T follicular helper cell (primary cell): ENCODE measurements around the gene FRY.

ENCODE experiments used
- DNase-seq: peaks from one replicate; pipeline ENCODE4 v3.0.0-alpha.2; 2020; ENCODE audit warnings: low read depth

The FRY gene

DNA sequence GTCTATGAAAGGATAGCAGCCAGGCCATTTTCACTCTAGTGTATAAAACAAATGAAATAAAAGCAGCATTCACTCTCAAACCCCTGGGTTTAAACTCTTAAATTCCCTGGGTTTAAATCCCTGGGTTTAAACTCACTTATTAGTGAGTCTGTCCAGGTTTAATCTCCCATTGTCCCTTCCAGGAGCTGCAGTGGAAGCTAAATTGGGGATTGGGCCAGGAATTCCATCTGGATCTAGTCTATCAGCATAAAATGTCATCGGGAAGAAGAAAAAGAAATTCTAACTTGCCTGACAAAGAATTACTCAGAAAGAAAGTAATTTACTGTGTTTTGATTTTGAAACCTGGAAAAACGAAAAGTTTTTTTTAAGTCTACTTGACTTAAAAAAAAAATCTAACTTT is 54.8 kb downstream of the FRY start:
- no peak for DNase-seq

DNA sequence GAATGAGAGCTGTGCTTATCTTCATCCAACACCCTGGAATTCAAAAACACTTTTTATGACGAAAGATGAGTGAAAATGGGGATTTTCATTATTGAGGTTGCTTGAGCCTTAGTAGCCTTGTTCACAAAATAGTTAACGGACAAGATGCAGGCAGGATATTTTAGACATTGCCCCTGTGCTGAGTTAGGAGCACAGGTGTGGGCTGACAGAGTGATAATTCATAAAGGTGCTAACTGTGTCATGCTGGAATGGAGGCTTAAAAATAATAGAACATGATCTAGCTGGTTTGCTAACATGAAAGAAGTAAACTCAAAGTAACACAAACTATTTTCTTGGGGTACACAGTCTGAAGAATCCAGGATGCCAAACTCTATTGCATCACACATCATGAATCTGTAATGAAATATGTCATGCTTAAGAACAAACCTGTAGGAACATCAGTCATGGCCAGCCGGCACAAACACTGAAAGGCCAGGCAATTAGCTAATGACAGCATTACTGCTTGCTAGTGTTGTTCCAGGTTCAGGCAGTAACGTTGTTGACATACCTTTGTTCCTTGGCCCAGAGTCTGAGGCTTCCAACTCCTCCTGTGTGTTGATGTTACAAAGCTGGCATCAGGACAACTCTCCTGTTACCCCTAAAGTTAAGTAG is 55.3 kb downstream of the FRY start:
- DNase-seq: no peak

DNA sequence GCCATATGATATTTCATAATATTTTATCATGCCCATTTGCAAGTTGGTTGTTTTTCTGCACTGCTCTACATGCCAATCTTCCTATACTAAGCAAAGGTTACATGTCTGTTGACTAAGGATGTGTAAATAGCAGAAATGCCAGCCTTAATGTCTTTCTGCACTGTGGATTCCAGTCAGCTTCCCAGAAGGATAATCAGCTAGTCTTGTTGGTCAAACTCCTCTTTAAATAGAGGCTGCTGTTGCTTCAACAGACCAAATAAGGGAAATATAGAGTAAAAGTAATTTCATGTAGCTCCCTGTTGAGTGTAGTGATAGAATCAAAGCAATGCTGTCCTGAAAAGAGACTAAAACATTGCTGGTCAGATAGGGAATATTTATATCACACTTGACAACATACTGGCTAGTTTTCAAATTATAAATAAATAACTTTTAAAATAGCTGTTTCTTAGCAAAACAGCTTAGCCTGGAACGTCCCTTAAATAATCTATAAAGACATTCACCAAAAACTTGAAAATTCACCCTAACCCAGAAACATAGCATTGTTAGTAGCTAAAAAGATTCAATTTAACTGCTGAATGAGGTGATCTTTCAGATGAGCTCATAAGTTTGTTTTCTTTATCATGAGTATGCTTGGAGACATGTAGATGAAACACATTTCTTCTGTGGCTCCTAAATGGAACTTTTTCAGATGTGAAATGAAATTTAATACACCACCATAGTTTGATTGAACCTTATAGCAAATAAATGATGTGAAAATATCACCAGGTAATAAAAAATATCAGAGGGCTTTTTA is 56.6 kb downstream of the FRY start:
- no peak for DNase-seq

DNA sequence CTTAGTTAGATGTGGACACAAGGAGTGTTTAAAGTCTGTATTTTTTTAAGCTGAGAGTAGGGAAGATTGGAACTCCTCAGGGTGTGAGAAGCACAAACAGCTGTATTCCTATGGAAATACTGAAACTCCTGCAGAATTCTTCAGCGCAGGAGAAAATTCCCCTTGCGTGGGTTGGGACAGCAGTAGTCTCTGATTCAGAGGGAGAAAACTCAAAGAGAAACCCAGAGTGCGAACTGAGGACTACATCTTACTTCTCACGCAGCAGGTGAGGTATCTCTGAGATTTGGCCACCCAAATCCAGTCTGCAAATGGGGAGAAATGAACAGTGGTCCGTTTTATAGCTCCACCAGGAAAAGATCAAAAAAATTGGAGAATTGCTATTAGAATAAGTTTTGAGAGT is 60.9 kb downstream of the FRY start:
- DNase-seq: no peak

DNA sequence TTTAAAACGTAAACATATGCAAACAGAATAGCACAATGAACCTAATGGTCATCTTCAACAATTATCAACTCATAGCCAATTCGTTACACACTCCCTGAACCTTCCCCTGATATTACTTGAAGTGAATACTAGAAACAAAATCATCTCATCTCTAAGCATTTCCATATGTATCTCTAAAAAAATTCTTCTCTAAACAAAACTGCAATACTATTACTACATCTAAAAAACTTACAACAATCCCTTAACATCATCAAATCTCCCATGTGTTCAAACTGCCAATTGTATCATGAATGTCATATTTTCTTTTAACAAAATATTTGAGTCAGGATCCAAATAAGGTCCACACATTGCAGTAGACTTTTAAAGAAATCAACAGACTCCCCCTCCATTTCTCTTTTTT is 61.4 kb downstream of the FRY start:
- DNase-seq: no peak

DNA sequence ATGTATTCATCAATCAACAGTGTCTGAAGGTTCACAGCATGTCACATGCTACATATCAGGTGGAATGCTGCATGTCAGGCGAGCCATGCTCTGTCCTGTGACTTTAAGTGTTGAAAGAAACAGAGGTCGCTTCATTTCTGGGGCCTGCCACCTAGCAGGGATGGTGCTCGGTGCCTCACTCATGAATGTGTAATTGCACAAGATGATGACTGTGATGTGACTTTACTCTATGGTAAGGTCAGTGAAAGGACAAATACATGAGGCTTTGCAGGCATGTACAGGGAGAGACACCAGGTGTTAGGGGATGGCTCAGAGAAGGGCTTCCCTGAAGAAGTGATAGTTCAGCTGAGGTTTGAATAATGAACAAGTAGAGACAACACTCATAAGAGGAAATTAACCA is 66.7 kb downstream of the FRY start:
- DNase-seq: no peak

DNA sequence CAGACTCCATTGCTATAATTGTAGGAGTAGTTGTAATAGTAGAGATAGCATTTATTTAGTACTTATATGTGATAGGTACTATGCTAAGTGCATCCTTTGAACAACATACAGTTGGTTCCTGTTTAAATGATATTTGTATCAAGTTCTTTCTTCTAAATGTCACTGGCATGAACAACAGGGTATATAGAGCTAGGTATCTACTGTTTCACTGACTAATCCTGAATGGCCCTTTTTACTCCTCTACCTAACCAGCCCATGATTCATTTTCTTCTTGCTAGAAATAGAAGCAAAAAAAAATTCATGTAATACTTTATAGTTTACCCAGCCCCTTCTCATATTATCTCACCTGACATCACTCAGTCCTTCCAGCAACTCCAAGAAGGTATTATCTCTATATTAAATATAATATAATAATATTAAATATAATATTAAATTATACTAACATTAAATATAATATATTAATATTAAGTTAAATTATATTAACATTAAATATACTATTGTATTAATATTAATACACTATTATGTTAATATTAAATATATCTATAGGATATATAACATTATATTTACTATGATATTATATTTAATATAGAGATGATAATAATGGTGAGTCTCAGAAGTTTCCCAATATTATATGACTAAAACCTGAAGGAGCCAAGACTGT is 74.2 kb downstream of the FRY start:
- no peak for DNase-seq

DNA sequence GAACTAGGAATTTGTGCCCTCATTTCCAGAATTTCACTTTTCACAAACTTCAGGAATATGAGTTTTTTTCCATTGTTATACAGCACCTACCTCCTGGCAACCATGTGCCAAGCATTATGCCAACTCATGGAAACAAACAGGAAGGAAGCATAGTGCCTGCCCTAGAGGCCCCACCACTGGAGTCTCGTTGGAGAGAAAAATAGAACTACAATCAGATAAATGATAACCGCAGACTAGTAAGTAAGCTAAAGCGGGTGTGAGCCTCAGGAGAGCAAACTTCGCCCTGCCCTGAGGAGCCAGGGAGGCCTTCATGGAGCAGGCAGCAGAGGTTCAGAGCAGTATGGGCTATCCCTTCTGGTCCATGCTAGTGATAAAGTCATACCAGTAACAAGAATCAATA is 75.9 kb downstream of the FRY start:
- no peak for DNase-seq

DNA sequence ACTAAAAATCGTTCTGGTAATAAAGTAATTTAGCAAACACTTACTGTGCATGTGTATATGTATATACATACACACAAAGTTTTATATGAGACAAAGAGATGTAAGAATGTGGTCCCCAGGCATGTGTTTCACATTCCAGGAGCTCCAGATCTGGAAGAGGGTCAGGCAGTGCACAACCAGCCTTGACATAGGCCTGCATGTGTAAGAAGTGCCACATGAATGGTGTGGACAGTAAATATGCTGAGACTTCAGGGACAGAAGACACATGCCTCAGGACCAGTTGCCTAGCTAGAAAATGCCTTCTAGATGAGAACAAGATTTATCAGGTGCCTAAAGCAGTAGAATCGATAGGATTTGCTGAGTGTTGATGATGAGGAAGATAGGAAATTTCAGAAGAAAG is 76.4 kb downstream of the FRY start:
- DNase-seq: no peak

DNA sequence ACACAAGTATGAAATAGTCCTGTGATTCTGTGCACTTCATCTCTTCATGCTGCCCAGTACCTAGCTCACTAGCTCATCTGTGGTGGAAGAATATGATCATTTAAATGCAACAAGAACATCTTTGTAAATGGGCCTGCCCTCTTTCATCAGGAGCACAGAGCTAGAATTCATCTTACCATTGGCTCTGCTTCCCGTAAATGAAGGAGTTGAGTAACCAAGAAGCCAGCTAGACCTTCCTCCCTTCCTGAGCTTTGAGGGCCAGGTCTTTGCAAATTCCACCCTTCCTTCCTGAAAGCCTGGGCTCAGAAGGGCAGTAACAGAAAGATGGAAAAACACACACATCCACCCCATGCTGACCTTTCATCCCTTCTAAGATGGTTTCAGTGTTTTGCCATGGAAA is 82.0 kb downstream of the FRY start:
- DNase-seq: no peak

DNA sequence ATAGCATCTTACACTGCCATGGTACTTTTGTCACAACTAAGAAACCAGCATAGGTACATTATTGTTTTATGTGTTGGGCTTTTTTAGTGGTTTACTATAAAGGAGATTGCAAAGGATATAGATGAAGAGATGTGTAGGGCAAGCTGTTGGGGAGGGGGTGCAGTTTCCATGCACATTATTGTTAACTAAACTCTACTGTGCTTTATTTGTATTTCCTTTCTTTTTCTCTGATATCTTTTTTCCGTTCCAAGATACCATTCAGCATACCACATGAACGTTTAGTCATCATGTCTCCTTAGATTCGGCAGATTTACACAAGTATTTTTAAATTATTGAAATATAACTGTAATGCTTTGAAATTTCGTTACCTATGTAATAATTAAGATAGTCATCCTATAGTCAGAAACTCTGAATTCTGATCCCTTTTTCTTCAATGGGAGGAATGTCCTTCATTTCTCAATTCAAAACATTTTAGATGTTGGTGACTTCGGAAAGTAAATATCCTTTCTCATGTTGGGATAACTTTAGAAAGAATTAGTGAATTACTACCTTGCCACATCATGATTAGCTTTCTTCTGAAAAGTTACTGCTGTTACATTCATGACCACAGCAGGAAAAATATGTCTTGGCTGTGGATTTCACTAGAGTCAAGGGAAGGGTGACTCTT is 82.8 kb downstream of the FRY start:
- no peak for DNase-seq

DNA sequence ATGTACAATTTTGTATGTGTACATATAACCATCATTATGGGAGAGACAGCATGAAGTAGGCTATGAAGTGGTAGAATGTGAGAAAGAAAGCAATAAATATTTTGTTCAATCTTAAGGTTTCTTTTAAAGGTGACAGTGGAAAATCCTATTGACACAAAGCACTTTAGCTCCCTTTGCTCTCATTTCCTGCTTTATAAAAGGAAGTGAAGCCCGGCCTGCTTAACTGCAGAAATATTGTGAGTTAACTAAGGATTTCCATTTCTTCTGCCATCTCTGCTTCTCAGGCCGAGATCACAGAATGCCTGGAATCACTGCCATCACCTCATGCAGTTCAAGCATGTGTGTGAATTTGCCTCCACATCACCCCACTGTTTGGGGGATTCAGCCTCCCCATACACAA is 83.5 kb downstream of the FRY start:
- no peak for DNase-seq

DNA sequence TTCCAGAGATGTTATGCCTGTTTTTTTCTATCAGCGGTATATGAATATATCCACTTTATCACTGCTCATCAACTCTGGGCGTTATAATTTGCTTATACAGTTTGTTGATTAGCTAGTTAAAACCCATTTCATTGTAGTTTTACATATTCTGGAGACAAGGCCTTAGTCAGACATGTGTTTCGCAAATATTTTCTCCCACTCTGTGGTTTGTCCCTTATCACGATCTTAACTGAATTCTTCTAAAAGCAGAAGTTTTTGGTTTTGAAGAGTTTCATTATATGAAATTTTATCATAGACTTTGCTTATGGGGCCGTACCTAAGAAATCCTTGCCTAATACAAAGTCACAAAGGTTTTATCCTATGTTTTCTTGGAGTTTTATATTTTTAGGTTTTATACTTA is 84.6 kb downstream of the FRY start:
- DNase-seq: no peak

DNA sequence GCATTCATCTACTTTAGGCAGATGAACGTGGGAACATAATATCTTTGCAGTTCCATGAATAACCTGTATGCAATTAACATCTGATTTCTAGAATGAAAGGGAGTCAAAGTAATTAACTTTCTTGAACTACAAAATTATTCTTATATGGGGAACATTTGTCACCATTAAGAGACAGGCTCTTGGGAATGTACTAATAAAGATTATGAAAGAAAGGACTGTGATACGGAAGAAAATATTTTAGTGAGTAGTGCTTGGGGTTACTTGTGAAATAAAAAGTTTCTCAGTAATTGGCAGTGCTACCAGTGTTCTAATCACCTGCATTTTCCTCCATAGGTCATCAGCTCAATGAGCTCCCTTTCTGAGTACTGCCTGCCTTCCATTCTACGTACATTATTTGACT is 85.4 kb downstream of the FRY start:
- no peak for DNase-seq

DNA sequence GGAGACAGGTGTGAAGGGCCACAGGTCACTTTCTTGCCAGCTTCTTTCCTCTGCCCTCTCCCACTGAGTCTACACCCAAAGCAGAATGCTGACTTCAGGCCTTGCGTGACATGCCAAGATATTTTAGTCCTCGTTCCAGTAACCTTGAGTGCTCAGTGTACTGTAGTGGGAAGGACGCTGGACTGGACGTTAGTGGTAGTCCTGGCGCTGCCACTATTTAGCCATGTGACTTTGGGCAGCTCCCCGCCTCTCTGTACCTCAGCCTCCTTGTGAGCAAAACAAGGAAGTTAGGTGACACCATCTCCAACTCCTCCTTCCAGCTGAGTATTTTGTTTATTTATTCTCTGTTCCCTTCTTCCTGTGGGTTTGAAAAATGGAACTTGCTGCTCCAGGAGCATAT is 86.1 kb downstream of the FRY start:
- DNase-seq: no peak

DNA sequence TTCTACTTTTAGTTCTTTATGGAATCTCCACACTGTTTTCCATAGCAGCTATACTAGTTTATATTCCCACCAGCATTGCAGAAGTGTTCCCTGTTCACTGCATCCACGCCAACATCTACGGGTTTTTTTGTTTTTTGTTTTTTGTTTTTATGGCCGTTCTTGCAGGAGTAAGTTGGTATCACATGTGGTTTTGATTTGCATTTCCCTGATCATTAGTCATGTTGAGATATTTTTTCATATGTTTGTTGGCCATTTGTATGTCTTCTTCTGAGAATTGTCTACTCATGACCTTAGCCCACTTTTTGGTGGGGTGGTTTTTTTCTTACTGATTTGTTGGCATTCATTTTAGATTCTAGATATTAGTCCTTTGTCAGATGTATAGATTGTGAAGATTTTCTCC is 89.7 kb downstream of the FRY start:
- no peak for DNase-seq

DNA sequence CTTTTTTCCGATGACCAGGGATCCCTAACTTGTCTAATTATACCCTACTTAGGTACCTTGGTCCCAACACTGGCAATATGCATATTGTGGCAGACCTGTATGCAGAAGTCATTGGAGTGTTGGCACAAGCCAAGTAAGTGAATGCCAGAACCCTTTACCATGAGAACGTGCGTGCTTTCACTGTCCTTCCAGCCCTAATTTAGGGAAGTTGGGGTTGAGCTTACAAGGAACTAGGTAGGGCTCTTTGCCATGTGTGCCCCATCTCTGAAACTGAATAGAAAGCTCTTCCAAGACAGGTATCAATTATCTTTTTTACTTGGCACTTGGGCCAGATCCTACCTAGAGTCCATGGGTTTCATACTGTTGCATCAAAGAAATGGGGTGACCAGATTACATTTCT is 93.2 kb downstream of the FRY start:
- DNase-seq: no peak

DNA sequence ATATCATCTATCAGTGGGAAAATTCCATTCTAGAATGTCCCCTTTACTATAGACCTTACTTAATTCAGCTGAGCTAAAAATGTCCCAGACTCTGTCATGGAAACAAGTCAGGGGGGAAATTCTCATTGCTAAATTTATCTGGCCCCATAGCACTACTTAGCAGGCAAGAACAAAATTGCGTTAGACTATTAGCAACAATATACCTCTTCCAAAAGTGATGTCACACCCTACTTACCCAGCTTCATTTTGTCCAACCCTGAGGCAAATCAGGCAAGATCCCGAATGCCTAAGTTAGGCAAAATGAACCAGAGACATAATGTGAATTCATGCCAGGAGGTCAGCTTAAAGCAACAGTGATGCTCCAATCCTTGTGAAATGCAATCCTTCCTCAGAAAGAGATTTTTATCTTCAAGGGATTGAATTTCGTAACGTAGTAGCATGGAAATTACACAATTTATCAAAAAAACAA is 93.7 kb downstream of the FRY start:
- DNase-seq: no peak

DNA sequence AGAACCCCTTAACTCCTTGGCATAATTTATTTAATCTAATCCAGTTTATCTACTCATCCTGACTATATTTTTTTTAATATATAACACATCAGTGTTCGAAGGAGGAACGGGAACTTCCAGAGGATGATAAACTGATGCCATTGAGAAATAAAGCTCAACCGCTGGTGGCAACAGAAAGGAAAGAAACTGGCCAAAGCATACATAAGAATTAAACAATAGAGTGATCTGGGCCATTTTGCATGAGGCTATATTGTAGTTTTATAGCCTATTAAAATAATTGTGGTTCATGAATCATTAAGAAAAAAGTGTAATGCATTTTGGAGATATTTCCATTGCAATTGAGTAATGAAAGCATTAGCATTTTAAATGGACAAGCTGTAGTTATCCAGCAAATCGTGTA is 94.2 kb downstream of the FRY start:
- no peak for DNase-seq

DNA sequence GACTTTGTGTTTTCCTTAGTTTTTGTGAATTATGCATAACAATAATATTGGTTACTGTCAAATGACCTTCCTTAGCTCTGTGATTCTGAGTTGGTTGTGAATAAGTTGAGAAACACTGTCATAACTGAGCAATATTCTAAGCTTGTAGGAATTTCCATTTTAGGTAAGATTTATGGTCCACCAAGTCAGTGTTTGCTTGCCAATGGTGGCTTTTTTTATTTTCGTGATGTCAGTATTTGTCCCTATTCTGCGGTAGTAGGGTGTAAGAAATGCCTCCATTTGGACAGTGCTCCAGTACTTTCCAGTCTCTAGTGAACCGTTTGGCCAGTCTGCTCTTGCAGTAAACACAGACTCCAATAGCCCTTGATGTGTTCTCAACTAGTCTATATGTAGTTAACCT is 94.7 kb downstream of the FRY start:
- DNase-seq: no peak

DNA sequence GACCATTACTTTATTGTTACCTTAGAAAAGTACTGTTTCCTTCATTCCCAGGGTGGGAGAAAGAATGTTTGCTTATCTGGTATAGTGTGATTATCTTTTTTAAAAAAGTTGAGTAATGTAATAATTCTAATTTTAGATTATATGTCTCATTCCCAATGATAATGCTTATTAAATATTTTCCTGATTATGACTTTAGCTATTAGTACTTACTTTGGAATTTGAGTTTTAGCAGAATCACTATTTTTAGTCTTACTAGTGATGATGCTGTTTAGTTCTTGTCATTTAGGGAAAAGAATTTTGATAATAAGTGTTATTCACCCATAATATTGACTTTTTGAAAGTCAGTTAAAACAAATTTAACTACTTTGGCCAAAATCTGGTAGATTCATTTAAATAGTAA is 95.2 kb downstream of the FRY start:
- DNase-seq: no peak

DNA sequence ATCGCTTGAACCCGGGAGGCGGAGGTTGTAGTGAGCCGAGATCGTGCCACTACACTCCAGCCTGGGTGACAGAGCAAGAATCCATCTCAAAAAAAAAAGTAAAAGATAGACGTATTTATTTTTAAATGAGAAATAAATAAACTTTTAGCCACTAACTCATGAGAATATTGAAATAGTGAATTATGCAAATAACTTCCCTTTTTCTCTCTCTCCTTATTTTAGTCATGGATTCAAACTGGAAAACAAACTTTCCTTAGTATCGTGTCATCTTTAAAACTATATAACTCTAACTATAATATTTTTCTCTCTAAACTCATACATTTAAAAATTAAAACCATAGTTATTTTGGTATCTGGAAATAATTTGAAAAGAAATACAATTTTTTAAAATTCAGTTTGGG is 96.1 kb downstream of the FRY start:
- no peak for DNase-seq
